K562 (cell line): Measurements from ENCODE around the gene PRRT1. TPM values are rescaled to one million over a fixed set of nuclear protein-coding genes. Genes with fewer than 3 reads are reported as not detected.

Source experiments
- ADNP ChIP-seq: fragments of 200-800 bp; sonication (Bioruptor generic); IDR thresholded peaks from 2 replicates; pipeline ENCODE4 v1.6.1; 2016; ENCODE audit warnings: missing genetic modification characterization, missing compliant biosample characterization
- CC2D1A ChIP-seq: fragments of 450-650 bp; IDR thresholded peaks from 2 replicates; pipeline ENCODE4 v1.6.1; 2017; ENCODE audit warnings: mild to moderate bottlenecking
- ESRRA ChIP-seq: fragments of 450-650 bp; IDR thresholded peaks from 2 replicates; pipeline ENCODE4 v1.6.1; 2014; ENCODE audit warnings: low read depth, mild to moderate bottlenecking, moderate library complexity, borderline replicate concordance
- ETS2 ChIP-seq: IDR thresholded peaks from 2 replicates; pipeline ENCODE4 v1.6.1; 2016; ENCODE audit warnings: borderline replicate concordance, missing genetic modification characterization, mild to moderate bottlenecking, moderate library complexity, missing compliant biosample characterization; ENCODE audit not compliant: poor library complexity, severe bottlenecking
- KAT7 ChIP-seq: sonication (generic); formaldehyde crosslinking; IDR thresholded peaks from 2 replicates; pipeline ENCODE4 v1.8.0; 2022; ENCODE audit warnings: missing genetic modification reagents, mild to moderate bottlenecking, borderline replicate concordance
- MAFF ChIP-seq: IDR thresholded peaks from 2 replicates; pipeline ENCODE4 v1.6.1; 2012; ENCODE audit warnings: low read length, improper control_type of control experiment
- NELFE ChIP-seq: IDR thresholded peaks from 2 replicates; pipeline ENCODE4 v1.6.1; 2011; ENCODE audit warnings: mild to moderate bottlenecking; ENCODE audit not compliant: insufficient read depth, insufficient read length
- SLC30A9 ChIP-seq: fragments of 250-450 bp; sonication (Bioruptor Pico); IDR thresholded peaks from 2 replicates; pipeline ENCODE4 v1.8.0; 2022; ENCODE audit warnings: mild to moderate bottlenecking, moderate library complexity
- SREBF2 ChIP-seq: sonication (generic); formaldehyde crosslinking; IDR thresholded peaks from 2 replicates; pipeline ENCODE4 v1.4.0; 2020; ENCODE audit warnings: mild to moderate bottlenecking, missing genetic modification reagents
- TARDBP ChIP-seq: fragments of 450-650 bp; IDR thresholded peaks from 2 replicates; pipeline ENCODE4 v1.6.1; 2016
- ZNF146 ChIP-seq: IDR thresholded peaks from one replicate; pipeline ENCODE4 v1.6.1; 2018; ENCODE audit warnings: missing compliant biosample characterization; ENCODE audit not compliant: unreplicated experiment
- ZNF174 ChIP-seq: fragments of 250-450 bp; sonication (Bioruptor Pico); IDR thresholded peaks from 2 replicates; pipeline ENCODE4 v1.4.0; 2020; ENCODE audit warnings: mild to moderate bottlenecking
- ZNF507 ChIP-seq: conservative IDR thresholded peaks from 2 replicates; pipeline ENCODE4 v1.6.1; 2017; ENCODE audit warnings: missing genetic modification characterization, missing compliant biosample characterization
- ZNF551 ChIP-seq: fragments of 250-450 bp; sonication (Bioruptor Pico); IDR thresholded peaks from 2 replicates; pipeline ENCODE4 v1.5.0; 2021; ENCODE audit warnings: mild to moderate bottlenecking, moderate library complexity
- polyA plus RNA-seq, 8 experiments: library from polyadenylated mRNA; depleted of rRNA in 4 of 8; stranded (reverse) in 5 of 8; unstranded in 3 of 8; fragments of >200 nt; fragmentation: Nextera tagmentation in 2 of 8; fragmentation: Illumina TruSeq in 1 of 8; extraction: Ambion mirVana in 2 of 8; extraction: Trizol in 1 of 8; gene quantifications; 2 replicates each; pipeline versions ENCODE4 v1.2.1 to v1.2.3, GENCODE V29; 2011 to 2014; ENCODE audit warnings: inconsistent platforms in 1 of 8, missing spikeins in 1 of 8
- total RNA-seq, 7 experiments: library from RNA; depleted of rRNA in 6 of 7; stranded (reverse); fragments of >200 nt in 6 of 7; fragmentation: Illumina TruSeq in 2 of 7; extraction: Trizol in 2 of 7; gene quantifications; 2 replicates each; pipeline versions ENCODE4 v1.2.1 to v1.2.3, GENCODE V29; 2011 to 2021; ENCODE audit warnings: low replicate concordance in 1 of 7
- TF ChIP-seq, protein P1 (sequence below): IDR thresholded peaks from 2 replicates; pipeline ENCODE4 v1.6.1; 2011; ENCODE audit not compliant: insufficient read length; ENCODE audit errors: extremely low read depth
- TF ChIP-seq, protein P2 (sequence below): fragments of 450-650 bp; formaldehyde crosslinking; IDR thresholded peaks from 2 replicates; pipeline ENCODE4 v1.4.0; 2020; ENCODE audit warnings: mild to moderate bottlenecking, moderate library complexity
- TF ChIP-seq, protein P3 (sequence below): fragments of 450-650 bp; conservative IDR thresholded peaks from 2 replicates; pipeline ENCODE4 v1.6.1; 2016; ENCODE audit warnings: missing genetic modification characterization, low read depth, mild to moderate bottlenecking, missing compliant biosample characterization, moderate library complexity
- TF ChIP-seq, protein P4 (sequence below): sonication (generic); formaldehyde crosslinking; IDR thresholded peaks from 2 replicates; pipeline ENCODE4 v1.8.1; 2023; ENCODE audit warnings: mild to moderate bottlenecking, missing genetic modification reagents
- TF ChIP-seq, protein P5 (sequence below): fragments of 450-650 bp; formaldehyde crosslinking; IDR thresholded peaks from 2 replicates; pipeline ENCODE4 v1.4.0; 2020; ENCODE audit warnings: mild to moderate bottlenecking, moderate library complexity
- TF ChIP-seq, protein P6 (sequence below): fragments of 450-650 bp; IDR thresholded peaks from 2 replicates; pipeline ENCODE4 v1.6.1; 2018; ENCODE audit warnings: mild to moderate bottlenecking, low read depth; ENCODE audit not compliant: partially characterized antibody

Gene PRRT1
- total and polyA plus RNA-seq, 9 of the 15 experiments (the other 6 are each of a cell fraction or from before 2014, with no cell fraction given), result 0.14 to 3.5 (median 0.41) TPM

DNA sequence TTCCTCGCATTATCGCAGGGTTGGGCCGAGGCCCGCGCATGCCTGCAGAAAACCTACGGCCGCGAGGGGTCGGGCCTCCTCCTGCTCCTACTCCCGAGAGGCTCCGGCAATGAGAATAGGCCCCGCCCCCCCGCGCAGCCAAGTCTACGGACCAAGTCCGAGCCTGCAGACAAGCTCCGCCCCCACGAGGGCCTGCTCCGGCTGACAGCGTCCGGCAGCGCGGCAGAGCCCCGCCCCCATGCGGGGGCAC is 43.8 kb upstream of the PRRT1 start (continued):
- TF ChIP-seq ESRRA (no peak), ZNF551 (CRISPR knock-in tag) (no peak), MAFF (no peak), ZNF174 (CRISPR knock-in tag) (no peak), SLC30A9 (CRISPR knock-in tag) (no peak), ZNF507 (tag) (no peak), ZNF146 (CRISPR knock-in tag) (no peak), SREBF2 (CRISPR knock-in tag) (no peak), ETS2 (tag) (no peak), TARDBP (no peak), KAT7 (CRISPR knock-in tag) (peak; percentile 97; the same call in 1 of the 2 replicates), NELFE (no peak), ADNP (tag) (no peak), CC2D1A (no peak)
- TF ChIP-seq, protein P1, sequence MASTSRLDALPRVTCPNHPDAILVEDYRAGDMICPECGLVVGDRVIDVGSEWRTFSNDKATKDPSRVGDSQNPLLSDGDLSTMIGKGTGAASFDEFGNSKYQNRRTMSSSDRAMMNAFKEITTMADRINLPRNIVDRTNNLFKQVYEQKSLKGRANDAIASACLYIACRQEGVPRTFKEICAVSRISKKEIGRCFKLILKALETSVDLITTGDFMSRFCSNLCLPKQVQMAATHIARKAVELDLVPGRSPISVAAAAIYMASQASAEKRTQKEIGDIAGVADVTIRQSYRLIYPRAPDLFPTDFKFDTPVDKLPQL, result no peak
- TF ChIP-seq, protein P2, sequence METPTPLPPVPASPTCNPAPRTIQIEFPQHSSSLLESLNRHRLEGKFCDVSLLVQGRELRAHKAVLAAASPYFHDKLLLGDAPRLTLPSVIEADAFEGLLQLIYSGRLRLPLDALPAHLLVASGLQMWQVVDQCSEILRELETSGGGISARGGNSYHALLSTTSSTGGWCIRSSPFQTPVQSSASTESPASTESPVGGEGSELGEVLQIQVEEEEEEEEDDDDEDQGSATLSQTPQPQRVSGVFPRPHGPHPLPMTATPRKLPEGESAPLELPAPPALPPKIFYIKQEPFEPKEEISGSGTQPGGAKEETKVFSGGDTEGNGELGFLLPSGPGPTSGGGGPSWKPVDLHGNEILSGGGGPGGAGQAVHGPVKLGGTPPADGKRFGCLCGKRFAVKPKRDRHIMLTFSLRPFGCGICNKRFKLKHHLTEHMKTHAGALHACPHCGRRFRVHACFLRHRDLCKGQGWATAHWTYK (CRISPR knock-in tag), result no peak
- TF ChIP-seq, protein P3, sequence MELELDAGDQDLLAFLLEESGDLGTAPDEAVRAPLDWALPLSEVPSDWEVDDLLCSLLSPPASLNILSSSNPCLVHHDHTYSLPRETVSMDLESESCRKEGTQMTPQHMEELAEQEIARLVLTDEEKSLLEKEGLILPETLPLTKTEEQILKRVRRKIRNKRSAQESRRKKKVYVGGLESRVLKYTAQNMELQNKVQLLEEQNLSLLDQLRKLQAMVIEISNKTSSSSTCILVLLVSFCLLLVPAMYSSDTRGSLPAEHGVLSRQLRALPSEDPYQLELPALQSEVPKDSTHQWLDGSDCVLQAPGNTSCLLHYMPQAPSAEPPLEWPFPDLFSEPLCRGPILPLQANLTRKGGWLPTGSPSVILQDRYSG (tag), result no peak
- TF ChIP-seq, protein P4, sequence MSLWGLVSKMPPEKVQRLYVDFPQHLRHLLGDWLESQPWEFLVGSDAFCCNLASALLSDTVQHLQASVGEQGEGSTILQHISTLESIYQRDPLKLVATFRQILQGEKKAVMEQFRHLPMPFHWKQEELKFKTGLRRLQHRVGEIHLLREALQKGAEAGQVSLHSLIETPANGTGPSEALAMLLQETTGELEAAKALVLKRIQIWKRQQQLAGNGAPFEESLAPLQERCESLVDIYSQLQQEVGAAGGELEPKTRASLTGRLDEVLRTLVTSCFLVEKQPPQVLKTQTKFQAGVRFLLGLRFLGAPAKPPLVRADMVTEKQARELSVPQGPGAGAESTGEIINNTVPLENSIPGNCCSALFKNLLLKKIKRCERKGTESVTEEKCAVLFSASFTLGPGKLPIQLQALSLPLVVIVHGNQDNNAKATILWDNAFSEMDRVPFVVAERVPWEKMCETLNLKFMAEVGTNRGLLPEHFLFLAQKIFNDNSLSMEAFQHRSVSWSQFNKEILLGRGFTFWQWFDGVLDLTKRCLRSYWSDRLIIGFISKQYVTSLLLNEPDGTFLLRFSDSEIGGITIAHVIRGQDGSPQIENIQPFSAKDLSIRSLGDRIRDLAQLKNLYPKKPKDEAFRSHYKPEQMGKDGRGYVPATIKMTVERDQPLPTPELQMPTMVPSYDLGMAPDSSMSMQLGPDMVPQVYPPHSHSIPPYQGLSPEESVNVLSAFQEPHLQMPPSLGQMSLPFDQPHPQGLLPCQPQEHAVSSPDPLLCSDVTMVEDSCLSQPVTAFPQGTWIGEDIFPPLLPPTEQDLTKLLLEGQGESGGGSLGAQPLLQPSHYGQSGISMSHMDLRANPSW (CRISPR knock-in tag), result no peak
- TF ChIP-seq, protein P5, sequence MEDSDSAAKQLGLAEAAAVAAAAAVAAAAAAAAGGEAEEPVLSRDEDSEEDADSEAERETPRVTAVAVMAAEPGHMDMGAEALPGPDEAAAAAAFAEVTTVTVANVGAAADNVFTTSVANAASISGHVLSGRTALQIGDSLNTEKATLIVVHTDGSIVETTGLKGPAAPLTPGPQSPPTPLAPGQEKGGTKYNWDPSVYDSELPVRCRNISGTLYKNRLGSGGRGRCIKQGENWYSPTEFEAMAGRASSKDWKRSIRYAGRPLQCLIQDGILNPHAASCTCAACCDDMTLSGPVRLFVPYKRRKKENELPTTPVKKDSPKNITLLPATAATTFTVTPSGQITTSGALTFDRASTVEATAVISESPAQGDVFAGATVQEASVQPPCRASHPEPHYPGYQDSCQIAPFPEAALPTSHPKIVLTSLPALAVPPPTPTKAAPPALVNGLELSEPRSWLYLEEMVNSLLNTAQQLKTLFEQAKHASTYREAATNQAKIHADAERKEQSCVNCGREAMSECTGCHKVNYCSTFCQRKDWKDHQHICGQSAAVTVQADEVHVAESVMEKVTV (CRISPR knock-in tag), result no peak
- TF ChIP-seq, protein P6, sequence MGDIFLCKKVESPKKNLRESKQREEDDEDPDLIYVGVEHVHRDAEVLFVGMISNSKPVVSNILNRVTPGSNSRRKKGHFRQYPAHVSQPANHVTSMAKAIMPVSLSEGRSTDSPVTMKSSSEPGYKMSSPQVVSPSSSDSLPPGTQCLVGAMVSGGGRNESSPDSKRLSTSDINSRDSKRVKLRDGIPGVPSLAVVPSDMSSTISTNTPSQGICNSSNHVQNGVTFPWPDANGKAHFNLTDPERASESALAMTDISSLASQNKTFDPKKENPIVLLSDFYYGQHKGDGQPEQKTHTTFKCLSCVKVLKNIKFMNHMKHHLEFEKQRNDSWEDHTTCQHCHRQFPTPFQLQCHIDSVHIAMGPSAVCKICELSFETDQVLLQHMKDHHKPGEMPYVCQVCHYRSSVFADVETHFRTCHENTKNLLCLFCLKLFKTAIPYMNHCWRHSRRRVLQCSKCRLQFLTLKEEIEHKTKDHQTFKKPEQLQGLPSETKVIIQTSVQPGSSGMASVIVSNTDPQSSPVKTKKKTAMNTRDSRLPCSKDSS, result no peak
